Osteoblast (primary cell): ENCODE data around the gene EIF6. TPM values are rescaled to one million over a fixed set of nuclear protein-coding genes. Genes with fewer than 3 reads are reported as not detected.

ENCODE experiments used
- DNase-seq: peaks from one replicate; pipeline ENCODE4 v3.0.0; 2011; ENCODE audit warnings: low spot score, mixed read lengths; ENCODE audit not compliant: insufficient read length; ENCODE audit errors: missing footprints
- H2AFZ ChIP-seq: 2 replicates; pipeline ENCODE4 v1.6.0; 2011; ENCODE audit warnings: mild to moderate bottlenecking, low read length
- H3K27ac ChIP-seq: 2 replicates; pipeline ENCODE4 v1.5.1; 2011; ENCODE audit warnings: mild to moderate bottlenecking, low read depth, low read length, moderate library complexity
- H3K27me3 ChIP-seq: 2 replicates; pipeline ENCODE4 v1.6.0; 2012; ENCODE audit warnings: mild to moderate bottlenecking, control low read depth, inconsistent platforms, low read length, moderate library complexity; ENCODE audit not compliant: insufficient read depth
- H3K36me3 ChIP-seq: 2 replicates; pipeline ENCODE4 v1.5.1; 2011; ENCODE audit warnings: mild to moderate bottlenecking, low read length, control low read depth, moderate library complexity; ENCODE audit not compliant: insufficient read depth
- H3K4me1 ChIP-seq: 2 replicates; pipeline ENCODE4 v1.5.1; 2011; ENCODE audit warnings: mild to moderate bottlenecking, low read length, control low read depth, moderate library complexity; ENCODE audit not compliant: insufficient read depth
- H3K4me2 ChIP-seq: 2 replicates; pipeline ENCODE4 v1.6.0; 2011; ENCODE audit warnings: mild to moderate bottlenecking, low read length; ENCODE audit not compliant: insufficient read depth
- H3K4me3 ChIP-seq: fragments of 200-600 bp; sonication (generic); 3 replicates; pipeline ENCODE4 v1.5.1; 2012; ENCODE audit warnings: mild to moderate bottlenecking, low read length, inconsistent platforms; ENCODE audit not compliant: insufficient read depth
- H3K79me2 ChIP-seq: 2 replicates; pipeline ENCODE4 v1.6.0; 2012; ENCODE audit warnings: mild to moderate bottlenecking, low read length, control low read depth, inconsistent platforms; ENCODE audit not compliant: insufficient read depth
- H3K9me3 ChIP-seq: 2 replicates; pipeline ENCODE4 v1.5.1; 2011; ENCODE audit warnings: low read depth, low read length, control low read depth
- H4K20me1 ChIP-seq: 2 replicates; pipeline ENCODE4 v1.6.0; 2012; ENCODE audit warnings: mild to moderate bottlenecking, low read length, control low read depth; ENCODE audit not compliant: insufficient read depth
- CTCF ChIP-seq: IDR thresholded peaks from 2 replicates; pipeline ENCODE4 v1.5.1; 2011; ENCODE audit warnings: mild to moderate bottlenecking, low read depth, low read length, moderate library complexity; ENCODE audit errors: extremely low read depth
- total RNA-seq: library from RNA; depleted of rRNA; stranded (reverse); fragments of >200 nt; gene quantifications from 2 replicates; pipeline ENCODE4 v1.2.3, GENCODE V29; 2012

The EIF6 gene
- total RNA-seq, 1 donor: 121 TPM

DNA sequence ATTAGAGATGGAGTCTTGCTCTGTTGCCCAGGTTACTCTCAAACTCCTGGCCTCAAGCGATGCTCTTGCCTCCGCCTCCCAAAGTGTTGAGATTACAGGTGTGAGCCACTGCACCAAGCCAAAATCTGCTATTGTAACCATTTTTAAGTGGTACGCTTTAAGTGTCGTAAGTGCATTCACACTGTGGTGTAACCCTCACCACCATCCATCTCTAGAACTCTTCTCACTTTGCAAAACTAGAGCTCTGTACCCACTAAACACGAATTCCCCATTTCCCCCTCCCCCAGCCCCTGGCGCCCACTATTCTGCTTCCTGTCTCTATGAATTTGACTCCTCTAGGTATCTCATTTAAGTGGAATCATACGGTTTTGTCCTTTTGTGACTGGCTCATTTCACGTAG lies 10.5 kb upstream of the EIF6 start:
- Histone ChIP-seq H4K20me1 (no peaks in the 10 kb centered on the region), H3K4me1 (peaks cover 5% of the 10 kb centered on the region), H3K79me2 (no peaks in the 10 kb centered on the region), H3K9me3 (no peaks in the 10 kb centered on the region), H3K27me3 (peaks cover 3% of the 10 kb centered on the region), H2AFZ (no peak overlapping the region), H3K36me3 (no peaks in the 10 kb centered on the region), H3K4me3 (no peak overlapping the region), H3K4me2 (no peak overlapping the region), H3K27ac (no peak overlapping the region)
- no peak for DNase-seq
- TF ChIP-seq CTCF: no peak

DNA sequence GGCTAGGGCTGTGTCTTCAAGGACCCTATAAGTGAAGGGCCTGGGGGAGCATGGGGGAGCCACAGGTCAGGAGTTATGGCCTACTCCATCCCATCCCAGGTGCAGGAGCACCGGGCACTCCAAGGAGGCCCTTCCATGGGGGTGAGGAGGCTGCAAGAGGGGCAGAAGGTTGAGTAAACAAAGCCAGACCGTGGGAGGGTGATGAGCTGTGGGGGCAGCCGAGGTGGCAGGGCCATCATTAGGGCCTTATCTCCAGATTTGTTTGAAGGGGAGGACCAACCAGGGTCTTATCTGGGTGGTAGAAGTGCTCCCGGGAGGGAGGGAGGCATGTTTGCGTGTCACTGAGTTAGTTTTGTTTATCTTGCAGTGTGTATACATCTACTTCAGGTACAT lies 9.7 kb upstream of the EIF6 start:
- Histone ChIP-seq H3K9me3 (no peaks in the 10 kb centered on the region), H2AFZ (no peak overlapping the region), H4K20me1 (no peaks in the 10 kb centered on the region), H3K4me3 (no peak overlapping the region), H3K4me1 (peaks cover 5% of the 10 kb centered on the region), H3K27me3 (peaks cover 3% of the 10 kb centered on the region), H3K79me2 (no peaks in the 10 kb centered on the region), H3K27ac (no peak overlapping the region), H3K36me3 (no peaks in the 10 kb centered on the region), H3K4me2 (no peak overlapping the region)
- peak; percentile 73 for DNase-seq
- no peak for TF ChIP-seq CTCF

DNA sequence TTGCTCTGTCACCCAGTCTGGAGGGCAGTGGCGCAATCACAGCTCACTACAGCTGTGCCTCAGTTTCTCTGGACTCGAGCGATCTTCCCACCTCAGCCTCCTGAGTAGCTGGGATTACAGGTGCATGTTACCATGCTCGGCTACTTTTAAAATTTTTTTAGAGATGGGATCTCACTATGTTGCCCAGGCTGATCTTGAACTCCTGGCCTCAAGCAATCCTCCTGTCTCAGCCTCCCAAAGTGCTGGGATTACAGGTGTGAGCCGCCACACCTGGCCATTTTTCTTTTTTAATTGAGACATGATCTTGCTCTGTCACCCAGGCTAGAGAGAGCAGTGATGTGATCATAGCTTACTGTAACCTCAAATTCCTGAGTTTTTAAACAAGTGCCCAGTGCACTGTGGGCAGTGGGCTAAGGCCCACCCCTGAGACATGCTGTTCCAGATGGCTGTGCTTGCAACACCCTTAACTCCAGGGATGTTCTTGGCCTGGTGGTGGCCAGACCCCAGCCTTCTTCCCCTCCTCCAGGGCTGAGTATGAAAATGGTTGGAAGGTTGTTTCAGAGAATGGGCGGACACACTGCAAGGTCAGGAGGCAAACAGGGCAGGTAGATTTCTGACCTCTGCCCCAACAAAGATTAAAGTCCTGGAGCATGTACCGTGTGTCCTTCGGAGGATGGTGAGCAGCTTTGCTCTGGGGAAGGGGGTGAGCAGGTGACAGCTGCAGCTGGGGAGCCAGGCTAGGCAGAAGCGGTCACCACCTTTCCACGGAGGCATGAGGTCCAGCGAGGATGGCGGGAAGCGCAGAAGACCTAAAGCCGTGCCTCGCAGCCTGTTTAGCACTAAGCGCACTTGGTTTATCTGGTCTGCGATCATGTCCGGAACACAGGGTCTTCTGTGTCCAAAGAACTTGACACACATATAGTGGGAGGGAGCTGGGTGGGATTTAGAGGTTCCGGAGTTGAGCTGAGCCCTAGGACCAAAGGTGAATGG lies 9.0 kb upstream of the EIF6 start:
- H3K36me3 ChIP-seq: no peaks in the 10 kb centered on the region
- DNase-seq: peak; percentile 73
- no peak overlapping the region for H2AFZ ChIP-seq
- no peak overlapping the region for H3K4me3 ChIP-seq
- no peaks in the 10 kb centered on the region for H4K20me1 ChIP-seq
- H3K27ac ChIP-seq: no peak overlapping the region
- H3K9me3 ChIP-seq: no peaks in the 10 kb centered on the region
- no peak for TF ChIP-seq CTCF
- no peak overlapping the region for H3K4me2 ChIP-seq
- H3K4me1 ChIP-seq: peaks cover 5% of the 10 kb centered on the region
- H3K27me3 ChIP-seq: peaks cover 3% of the 10 kb centered on the region
- H3K79me2 ChIP-seq: no peaks in the 10 kb centered on the region

GRCh38 chr20:35292504-35293285 lies 8.1 kb upstream of the EIF6 start:
- H3K4me1 ChIP-seq: peaks cover 5% of the 10 kb centered on the region
- H3K27ac ChIP-seq: no peak overlapping the region
- H2AFZ ChIP-seq: no peak overlapping the region
- H3K4me3 ChIP-seq: no peak overlapping the region
- no peaks in the 10 kb centered on the region for H3K9me3 ChIP-seq
- no peaks in the 10 kb centered on the region for H3K36me3 ChIP-seq
- no peak overlapping the region for H3K4me2 ChIP-seq
- no peaks in the 10 kb centered on the region for H4K20me1 ChIP-seq
- peaks cover 3% of the 10 kb centered on the region for H3K27me3 ChIP-seq
- DNase-seq: peak; percentile 86
- TF ChIP-seq CTCF: no peak
- no peaks in the 10 kb centered on the region for H3K79me2 ChIP-seq
